Ascending aorta (tissue), 2 donors: ENCODE measurements around the gene PCED1B. TPM values are rescaled to one million over a fixed set of nuclear protein-coding genes. Genes with fewer than 3 reads are reported as not detected.

Experiments used
- DNase-seq, 2 donors: peaks; one replicate each; pipeline ENCODE4 v3.0.0-alpha.2; 2019; ENCODE audit warnings: low spot score in 2 of 2
- H3K27ac ChIP-seq, 2 donors: fragments of 200-600 bp; sonication (generic); one replicate each; pipeline ENCODE4 v1.5.1; 2016 to 2017; ENCODE audit warnings: mild to moderate bottlenecking in 1 of 2
- H3K27me3 ChIP-seq: fragments of 200-600 bp; sonication (generic); one replicate; pipeline ENCODE4 v1.5.1; 2017
- H3K36me3 ChIP-seq, 2 donors: fragments of 200-600 bp; sonication (generic); one replicate each; pipeline ENCODE4 v1.5.1; 2016
- H3K4me1 ChIP-seq, 2 donors: fragments of 200-600 bp; sonication (generic); one replicate each; pipeline ENCODE4 v1.5.1; 2016 to 2017; ENCODE audit warnings: mild to moderate bottlenecking in 1 of 2
- H3K4me3 ChIP-seq, 2 donors: fragments of 200-600 bp; sonication (generic); one replicate each; pipeline ENCODE4 v1.5.1; 2016 to 2017; ENCODE audit warnings: mild to moderate bottlenecking in 1 of 2
- H3K9me3 ChIP-seq, 2 donors: fragments of 200-600 bp; sonication (generic); one replicate each; pipeline ENCODE4 v1.5.1; 2016
- CTCF ChIP-seq, 3 experiments: fragments of 200-600 bp in 2 of 3; fragments of 450-650 bp in 1 of 3; sonication (generic) in 2 of 3; IDR thresholded peaks; one replicate each; pipeline ENCODE4 v1.5.1; 2016 to 2019; ENCODE audit warnings: antibody characterized with exemption in 3 of 3, mild to moderate bottlenecking in 1 of 3, moderate library complexity in 1 of 3
- intact Hi-C: fragments of 100-400 bp; cut with DNase I; formaldehyde crosslinking; loops from one replicate; pipeline ENCODE4 v1.15.1; 2023
- total RNA-seq: library from RNA; depleted of rRNA; stranded (reverse); fragments of >200 nt; gene quantifications from one replicate; pipeline ENCODE4 v1.1.0, GENCODE V29; 2016

Gene PCED1B
- total RNA-seq: 1.5 TPM

- H3K36me3 ChIP-seq: no peaks in the 10 kb centered on the region
- peak; percentile 35 to 42 (median 37) for TF ChIP-seq CTCF (IDR thresholded peaks at IDR 0.05)
- peak within 1 kb of the TSS; percentile 78 to 81 for H3K4me3 ChIP-seq
- H3K4me1 ChIP-seq: peaks cover 0 to 21% of the 10 kb centered on the region in 2 donors
- no peaks in the 10 kb centered on the region for H3K9me3 ChIP-seq
- H3K27ac ChIP-seq: peak within 1 kb of the TSS; percentile 96 to 99
- DNase-seq: peak; percentile 33 to 86
- intact Hi-C loops: loop anchor here (2.0 to 5.0 kb wide), 2 partner anchors 41 to 78 kb away; no protein-coding TSS in a partner anchor
- no peaks in the 10 kb centered on the region for H3K27me3 ChIP-seq
Measured at GRCh38 chr12:47079468-47079980, at the start of gene PCED1B, which contains the start of gene AMIGO2. PCED1B (plus strand) TSS chr12:47079621; CDS start chr12:47235064, 155,443 bp downstream. AMIGO2 (minus strand) TSS chr12:47079959; CDS start chr12:47079002, 957 bp downstream.

- intact Hi-C loops: loop anchor here (5.0 to 10.0 kb wide), 6 partner anchors 277 to 905 kb away; no protein-coding TSS in a partner anchor
- no peaks in the 10 kb centered on the region for H3K27me3 ChIP-seq
- no peak for DNase-seq
- H3K4me1 ChIP-seq: peaks cover 0 to 5% of the 10 kb centered on the region in 2 donors
- H3K27ac ChIP-seq: no peak overlapping the region
- H3K36me3 ChIP-seq: no peaks in the 10 kb centered on the region
- H3K9me3 ChIP-seq: no peaks in the 10 kb centered on the region
- no peak for TF ChIP-seq CTCF (IDR thresholded peaks at IDR 0.05)
- H3K4me3 ChIP-seq: no peak overlapping the region
Measured at GRCh38 chr12:47029903-47030302, 49.5 kb upstream of the PCED1B start.

- H3K27ac ChIP-seq: no peak overlapping the region
- peaks cover 0 to 5% of the 10 kb centered on the region in 2 donors for H3K4me1 ChIP-seq
- intact Hi-C loops: loop anchor here (2.0 to 10.0 kb wide), 6 partner anchors 275 to 654 kb away; no protein-coding TSS in a partner anchor
- no peak for DNase-seq
- H3K4me3 ChIP-seq: no peak overlapping the region
- H3K27me3 ChIP-seq: no peaks in the 10 kb centered on the region
- H3K9me3 ChIP-seq: no peaks in the 10 kb centered on the region
- no peaks in the 10 kb centered on the region for H3K36me3 ChIP-seq
- peak; percentile 52 to 69 (median 64) for TF ChIP-seq CTCF (IDR thresholded peaks at IDR 0.05)
Measured at GRCh38 chr12:47032644-47033043, 46.8 kb upstream of the PCED1B start.

GRCh38 chr12:47033081-47033480 is 46.3 kb upstream of the PCED1B start:
- Histone ChIP-seq H3K27ac (no peak overlapping the region), H3K27me3 (no peaks in the 10 kb centered on the region), H3K4me3 (no peak overlapping the region), H3K36me3 (no peaks in the 10 kb centered on the region), H3K4me1 (peaks cover 3 to 5% of the 10 kb centered on the region in 2 donors), H3K9me3 (no peaks in the 10 kb centered on the region)
- intact Hi-C loops: loop anchor here (2.0 to 10.0 kb wide), 6 partner anchors 274 to 654 kb away; no protein-coding TSS in a partner anchor
- no peak for TF ChIP-seq CTCF (IDR thresholded peaks at IDR 0.05)
- peak in 1 of 2 donors; percentile 68 for DNase-seq

- Histone ChIP-seq H3K9me3 (no peaks in the 10 kb centered on the region), H3K4me3 (no peak overlapping the region), H3K27me3 (no peaks in the 10 kb centered on the region), H3K4me1 (peaks cover 5% of the 10 kb centered on the region in 2 donors), H3K36me3 (no peaks in the 10 kb centered on the region), H3K27ac (no peak overlapping the region)
- no peak for DNase-seq
- intact Hi-C loops: loop anchor here (2.0 to 10.0 kb wide), 6 partner anchors 273 to 653 kb away; no protein-coding TSS in a partner anchor
- no peak for TF ChIP-seq CTCF (IDR thresholded peaks at IDR 0.05)
Measured at GRCh38 chr12:47033789-47034555, 45.4 kb upstream of the PCED1B start.
